NCI-H1105 treated with DMSO at 0.1 percent for 48 hours (cell line): Measurements from ENCODE around the gene SH3PXD2A.
"Not testable (repeated sequence)": the region's sequence is repeated elsewhere in the genome, so short reads cannot be mapped to it uniquely, and the experiment has no call there.

Source experiments
- DNase-seq: peaks from one replicate; lab custom pipeline; 2025; lab: John Stamatoyannopoulos, UW

Gene SH3PXD2A

GRCh38 chr10:103620891-103621782, 234.2 kb downstream of the SH3PXD2A start:
- DNase-seq, result no peak

GRCh38 chr10:103620352-103620740, 235.0 kb downstream of the SH3PXD2A start:
- no peak for DNase-seq

- DNase-seq, result no peak
Observed at GRCh38 chr10:103619424-103620351, 235.7 kb downstream of the SH3PXD2A start.

GRCh38 chr10:103618575-103619423, 236.6 kb downstream of the SH3PXD2A start:
- no peak for DNase-seq

- no peak for DNase-seq
Observed at GRCh38 chr10:103617602-103618385, 237.6 kb downstream of the SH3PXD2A start.

GRCh38 chr10:103616705-103617601, 238.4 kb downstream of the SH3PXD2A start:
- DNase-seq, result no peak

- DNase-seq, result no peak
Observed at GRCh38 chr10:103614306-103615158, 240.8 kb downstream of the SH3PXD2A start.

GRCh38 chr10:103613616-103614015, 241.8 kb downstream of the SH3PXD2A start:
- DNase-seq, result no peak

GRCh38 chr10:103612462-103613365, 242.7 kb downstream of the SH3PXD2A start:
- no peak for DNase-seq

- DNase-seq, result no peak
Observed at GRCh38 chr10:103610921-103611511, 244.4 kb downstream of the SH3PXD2A start.

GRCh38 chr10:103610083-103610472, 245.3 kb downstream of the SH3PXD2A start:
- no peak for DNase-seq

- no peak for DNase-seq
Observed at GRCh38 chr10:103609231-103610082, 245.9 kb downstream of the SH3PXD2A start.

- not testable (repeated sequence) for DNase-seq
Observed at GRCh38 chr10:103608056-103608455, 247.3 kb downstream of the SH3PXD2A start.

- DNase-seq, result not testable (repeated sequence)
Observed at GRCh38 chr10:103607051-103607450, 248.3 kb downstream of the SH3PXD2A start.

GRCh38 chr10:103606097-103606438, 249.3 kb downstream of the SH3PXD2A start:
- not testable (repeated sequence) for DNase-seq

GRCh38 chr10:103605359-103606096, 249.8 kb downstream of the SH3PXD2A start:
- peak; percentile 0 for DNase-seq
